GM12875 (cell line): ENCODE data around the gene ZNF275.
"Not testable (repeated sequence)": the region's sequence is repeated elsewhere in the genome, so short reads cannot be mapped to it uniquely, and the experiment has no call there.

Experiments
- H3K4me3 ChIP-seq: one replicate; pipeline ENCODE4 v1.5.1; 2011; ENCODE audit warnings: low read depth, low read length, control low read depth
- TF ChIP-seq, protein P1 (sequence below): IDR thresholded peaks from 2 replicates; pipeline ENCODE4 v1.5.1; 2011; ENCODE audit warnings: low read depth, mild to moderate bottlenecking, control low read depth, inconsistent platforms, low read length, moderate library complexity, borderline replicate concordance; ENCODE audit not compliant: insufficient read depth

ZNF275 gene, protein sequence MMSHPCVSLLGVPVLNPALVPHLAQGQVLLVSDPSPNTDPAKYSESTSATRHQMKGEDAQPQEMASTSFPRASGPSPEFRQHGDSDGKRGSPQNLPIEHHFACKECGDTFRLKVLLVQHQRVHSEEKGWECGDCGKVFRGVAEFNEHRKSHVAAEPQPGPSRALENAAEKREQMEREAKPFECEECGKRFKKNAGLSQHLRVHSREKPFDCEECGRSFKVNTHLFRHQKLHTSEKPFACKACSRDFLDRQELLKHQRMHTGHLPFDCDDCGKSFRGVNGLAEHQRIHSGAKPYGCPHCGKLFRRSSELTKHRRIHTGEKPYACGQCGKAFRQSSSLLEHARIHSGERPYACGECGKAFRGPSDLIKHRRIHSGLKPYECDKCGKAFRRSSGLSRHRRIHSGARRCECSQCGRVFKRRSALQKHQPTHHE

GRCh38 chrX:153333821-153334653, at the start of gene ZNF275:
Gene ZNF275, plus strand, starts transcription at chrX:153334153. Its CDS starts 2,527 bp downstream, at chrX:153336680.
- H3K4me3 ChIP-seq = peak within 1 kb of the TSS; percentile 78
- TF ChIP-seq, protein P1, sequence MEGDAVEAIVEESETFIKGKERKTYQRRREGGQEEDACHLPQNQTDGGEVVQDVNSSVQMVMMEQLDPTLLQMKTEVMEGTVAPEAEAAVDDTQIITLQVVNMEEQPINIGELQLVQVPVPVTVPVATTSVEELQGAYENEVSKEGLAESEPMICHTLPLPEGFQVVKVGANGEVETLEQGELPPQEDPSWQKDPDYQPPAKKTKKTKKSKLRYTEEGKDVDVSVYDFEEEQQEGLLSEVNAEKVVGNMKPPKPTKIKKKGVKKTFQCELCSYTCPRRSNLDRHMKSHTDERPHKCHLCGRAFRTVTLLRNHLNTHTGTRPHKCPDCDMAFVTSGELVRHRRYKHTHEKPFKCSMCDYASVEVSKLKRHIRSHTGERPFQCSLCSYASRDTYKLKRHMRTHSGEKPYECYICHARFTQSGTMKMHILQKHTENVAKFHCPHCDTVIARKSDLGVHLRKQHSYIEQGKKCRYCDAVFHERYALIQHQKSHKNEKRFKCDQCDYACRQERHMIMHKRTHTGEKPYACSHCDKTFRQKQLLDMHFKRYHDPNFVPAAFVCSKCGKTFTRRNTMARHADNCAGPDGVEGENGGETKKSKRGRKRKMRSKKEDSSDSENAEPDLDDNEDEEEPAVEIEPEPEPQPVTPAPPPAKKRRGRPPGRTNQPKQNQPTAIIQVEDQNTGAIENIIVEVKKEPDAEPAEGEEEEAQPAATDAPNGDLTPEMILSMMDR = no peak

DNA sequence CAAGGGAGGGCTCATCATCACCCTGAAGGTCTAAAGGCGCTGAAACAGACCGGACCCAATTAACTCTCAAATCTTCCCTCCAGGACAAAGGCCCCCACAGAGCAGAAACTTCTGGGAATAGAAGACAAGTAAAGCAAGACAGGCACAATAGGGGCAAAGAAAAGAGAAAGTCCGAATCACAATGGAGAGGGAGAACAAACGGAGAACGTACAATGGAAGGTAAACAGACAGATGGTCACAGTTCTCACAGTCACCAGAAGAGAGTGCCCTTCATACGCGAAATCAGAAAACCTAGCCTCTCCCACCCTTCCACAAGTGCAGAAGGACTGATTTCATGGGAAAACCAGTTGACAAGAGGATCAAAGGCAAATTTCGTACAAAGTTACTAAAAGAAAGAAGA, 48.3 kb upstream of the ZNF275 start:
- H3K4me3 ChIP-seq = not testable (repeated sequence)

DNA sequence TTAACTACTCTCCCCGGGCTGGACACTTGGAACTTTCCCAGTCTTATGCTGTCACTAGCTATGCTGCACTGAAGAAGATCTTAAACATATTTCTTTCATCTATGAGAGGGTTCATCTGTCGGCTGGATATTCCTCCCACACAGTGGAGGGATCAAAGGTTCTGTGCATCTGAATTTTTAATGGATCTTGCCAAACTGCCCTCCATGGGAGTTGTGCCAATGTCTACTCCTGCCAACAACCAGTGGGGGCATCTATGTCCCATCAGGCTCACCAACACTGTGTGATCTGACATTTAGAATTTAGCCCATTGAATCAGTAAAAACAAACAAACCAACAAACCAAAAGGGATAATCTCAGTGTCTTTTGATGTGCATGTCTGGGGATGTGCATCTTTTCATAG, 45.1 kb upstream of the ZNF275 start:
- H3K4me3 ChIP-seq = not testable (repeated sequence)

GRCh38 chrX:153293485-153294071, 40.4 kb upstream of the ZNF275 start:
- not testable (repeated sequence) for H3K4me3 ChIP-seq

DNA sequence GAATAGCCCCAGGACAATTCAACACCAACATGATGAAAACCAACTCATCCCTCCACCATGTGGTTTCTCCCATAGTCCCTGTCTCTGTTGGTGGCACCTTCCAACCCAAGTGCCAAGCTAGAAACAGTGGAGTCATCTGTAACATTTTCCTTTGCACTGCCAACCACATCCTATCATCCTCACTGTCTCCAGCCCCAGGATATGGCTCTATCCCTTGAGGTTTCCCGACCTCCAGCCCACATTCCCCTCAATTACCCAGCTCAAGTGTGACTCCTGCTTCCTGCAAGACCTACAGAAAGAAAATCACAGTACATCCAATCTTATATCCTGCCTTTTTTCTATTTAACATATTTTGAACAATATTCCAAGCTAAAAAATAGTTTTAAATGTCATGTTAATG, 36.6 kb upstream of the ZNF275 start:
- TF ChIP-seq, protein P1 = no peak

DNA sequence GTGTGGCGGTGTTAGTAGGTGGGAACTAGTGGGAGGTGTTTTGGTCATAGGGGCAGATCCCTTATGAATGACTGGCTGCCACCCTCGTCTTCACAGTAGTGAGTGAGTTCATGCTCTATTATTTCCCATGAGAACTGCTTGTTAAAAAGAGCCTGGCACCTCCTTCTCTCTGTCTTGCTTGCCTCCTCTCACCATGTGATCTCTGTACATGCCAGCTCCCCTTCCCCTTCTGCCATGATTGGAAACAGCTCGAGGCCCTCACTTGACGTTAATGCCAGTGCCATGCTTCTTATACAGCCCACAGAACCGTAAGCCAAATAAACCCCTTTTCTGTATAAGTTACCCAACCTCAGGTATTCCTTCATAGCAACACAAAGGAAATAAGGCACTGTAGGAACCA, 34.1 kb upstream of the ZNF275 start:
- TF ChIP-seq, protein P1 = no peak
- H3K4me3 ChIP-seq = no peak overlapping the region

More for the DNA sequence above, 36.6 kb upstream of the ZNF275 start:
- no peak overlapping the region for H3K4me3 ChIP-seq

DNA sequence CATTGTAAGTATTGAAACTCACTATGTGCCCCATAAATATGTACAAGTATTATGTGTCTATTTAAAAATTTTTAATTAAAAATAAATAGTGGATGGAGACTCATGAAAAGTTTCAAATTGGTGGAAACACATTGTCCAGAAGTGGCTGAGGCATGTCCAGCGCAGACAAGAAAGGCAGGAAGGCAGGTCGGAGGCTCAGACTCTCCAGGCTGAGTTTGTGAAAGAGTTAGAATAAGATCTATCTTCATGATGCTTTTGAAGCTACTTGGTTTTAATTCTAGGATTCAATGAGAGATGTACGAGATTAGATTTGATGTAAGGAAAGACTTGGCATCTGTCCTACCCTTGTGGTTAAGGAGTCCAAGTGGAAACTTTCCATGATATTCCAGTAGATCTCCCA, 32.2 kb upstream of the ZNF275 start:
- no peak overlapping the region for H3K4me3 ChIP-seq
- TF ChIP-seq, protein P1 = no peak

- TF ChIP-seq, protein P1 = no peak
- H3K4me3 ChIP-seq = no peak overlapping the region
Measured at GRCh38 chrX:153302796-153303195, 31.2 kb upstream of the ZNF275 start.
